HepG2 (cell line): ENCODE measurements around the gene NF2. TPM values are rescaled to one million over a fixed set of nuclear protein-coding genes. Genes with fewer than 3 reads are reported as not detected.

ENCODE experiments used
- AHR ChIP-seq: IDR thresholded peaks from 2 replicates; pipeline ENCODE4 v1.6.1; 2018; ENCODE audit warnings: missing genetic modification reagents, missing compliant biosample characterization
- ATF3 ChIP-seq: sonication (generic); formaldehyde crosslinking; IDR thresholded peaks from 2 replicates; pipeline ENCODE4 v1.4.0; 2020; ENCODE audit warnings: missing genetic modification reagents
- FOXK2 ChIP-seq: fragments of 450-650 bp; IDR thresholded peaks from 2 replicates; pipeline ENCODE4 v1.6.1; 2016
- NFYB ChIP-seq: sonication (generic); formaldehyde crosslinking; IDR thresholded peaks from 2 replicates; pipeline ENCODE4 v1.4.0; 2020; ENCODE audit warnings: missing genetic modification reagents
- NR3C1 ChIP-seq: sonication (generic); formaldehyde crosslinking; IDR thresholded peaks from 2 replicates; pipeline ENCODE4 v1.4.0; 2020; ENCODE audit warnings: missing genetic modification reagents
- PAXIP1 ChIP-seq: sonication (generic); formaldehyde crosslinking; conservative IDR thresholded peaks from 2 replicates; pipeline ENCODE4 v1.4.0; 2020; ENCODE audit warnings: mild to moderate bottlenecking, missing genetic modification reagents, moderate library complexity
- RFX1 ChIP-seq: fragments of 450-650 bp; IDR thresholded peaks from 2 replicates; pipeline ENCODE4 v1.6.1; 2017
- RFX5 ChIP-seq: IDR thresholded peaks from 2 replicates; pipeline ENCODE4 v1.6.1; 2011; ENCODE audit warnings: low read depth, low read length, improper control_type of control experiment
- RNF2 ChIP-seq: fragments of 450-650 bp; conservative IDR thresholded peaks from 2 replicates; pipeline ENCODE4 v1.6.1; 2016; ENCODE audit warnings: low read depth
- SRY ChIP-seq: sonication (generic); formaldehyde crosslinking; IDR thresholded peaks from 2 replicates; pipeline ENCODE4 v1.8.0; 2022; ENCODE audit warnings: mild to moderate bottlenecking, missing genetic modification reagents
- TAF1 ChIP-seq: sonication (generic); formaldehyde crosslinking; IDR thresholded peaks from 2 replicates; pipeline ENCODE4 v1.4.0; 2020; ENCODE audit warnings: missing genetic modification reagents
- ZNF224 ChIP-seq: sonication (generic); formaldehyde crosslinking; IDR thresholded peaks from 2 replicates; pipeline ENCODE4 v1.5.0; 2020; ENCODE audit warnings: mild to moderate bottlenecking, missing genetic modification reagents
- ZNF326 ChIP-seq: sonication (generic); formaldehyde crosslinking; IDR thresholded peaks from 2 replicates; pipeline ENCODE4 v1.4.0; 2020; ENCODE audit warnings: missing genetic modification reagents, borderline replicate concordance
- ZNF552 ChIP-seq: sonication (generic); formaldehyde crosslinking; IDR thresholded peaks from 2 replicates; pipeline ENCODE4 v1.9.0; 2022; ENCODE audit warnings: missing genetic modification reagents, mild to moderate bottlenecking, borderline replicate concordance
- ZNF674 ChIP-seq: sonication (generic); formaldehyde crosslinking; IDR thresholded peaks from 2 replicates; pipeline ENCODE4 v1.5.0; 2020; ENCODE audit warnings: low read depth, mild to moderate bottlenecking, missing genetic modification reagents
- ZSCAN29 ChIP-seq: sonication (generic); formaldehyde crosslinking; conservative IDR thresholded peaks from 2 replicates; pipeline ENCODE4 v1.4.0; 2020; ENCODE audit warnings: mild to moderate bottlenecking, missing genetic modification reagents
- polyA plus RNA-seq, 8 experiments: library from polyadenylated mRNA; depleted of rRNA in 3 of 8; stranded (reverse) in 7 of 8; unstranded in 1 of 8; fragments of >200 nt; fragmentation: Illumina TruSeq in 4 of 8; extraction: Trizol in 4 of 8; gene quantifications; 2 replicates each; pipeline versions ENCODE4 v1.2.1 to v1.2.3, GENCODE V29; 2011 to 2016; ENCODE audit warnings: low read depth in 4 of 8, missing spikeins in 1 of 8, mixed read lengths in 1 of 8; ENCODE audit not compliant: insufficient read depth in 1 of 8
- total RNA-seq, 5 experiments: library from RNA; depleted of rRNA; stranded (reverse); fragments of >200 nt; fragmentation: Illumina TruSeq; extraction: Trizol; gene quantifications; 2 replicates each; pipeline ENCODE4 v1.2.3, GENCODE V29; 2016; ENCODE audit warnings: low read depth in 1 of 5
- TF ChIP-seq, protein P1 (sequence below): sonication (generic); formaldehyde crosslinking; IDR thresholded peaks from 2 replicates; pipeline ENCODE4 v1.4.0; 2020; ENCODE audit warnings: mild to moderate bottlenecking, missing genetic modification reagents
- TF ChIP-seq, protein P2 (sequence below): sonication (generic); formaldehyde crosslinking; IDR thresholded peaks from 2 replicates; pipeline ENCODE4 v1.4.0; 2020; ENCODE audit warnings: mild to moderate bottlenecking, missing genetic modification reagents

NF2 gene
- total and polyA plus RNA-seq, 2 of the 13 experiments (the other 11 are each of a cell fraction or from before 2014, with no cell fraction given): 9.3 to 33.3 TPM

- TF ChIP-seq ZNF552 (CRISPR knock-in tag) (peak; percentile 89), SRY (peak; percentile 14; the same call in 1 of the 2 replicates), ZSCAN29 (peak; percentile 79), ZNF326 (CRISPR knock-in tag) (peak; percentile 17; the same call in 1 of the 2 replicates), AHR (peak; percentile 37; the same call in 1 of the 2 replicates), NR3C1 (CRISPR knock-in tag) (no peak), TAF1 (CRISPR knock-in tag) (peak; percentile 73), NFYB (CRISPR knock-in tag) (0 out of 2 replicates have a peak, but pooled peaks have one; percentile 23), RNF2 (peak; percentile 87), RFX5 (no peak), ATF3 (peak; percentile 40; the same call in 1 of the 2 replicates), ZNF674 (CRISPR knock-in tag) (no peak), PAXIP1 (CRISPR knock-in tag) (peak; percentile 91), FOXK2 (no peak), RFX1 (no peak), ZNF224 (peak; percentile 93)
- TF ChIP-seq, protein P1, sequence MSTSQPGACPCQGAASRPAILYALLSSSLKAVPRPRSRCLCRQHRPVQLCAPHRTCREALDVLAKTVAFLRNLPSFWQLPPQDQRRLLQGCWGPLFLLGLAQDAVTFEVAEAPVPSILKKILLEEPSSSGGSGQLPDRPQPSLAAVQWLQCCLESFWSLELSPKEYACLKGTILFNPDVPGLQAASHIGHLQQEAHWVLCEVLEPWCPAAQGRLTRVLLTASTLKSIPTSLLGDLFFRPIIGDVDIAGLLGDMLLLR (CRISPR knock-in tag): peak; percentile 66; the same call in 1 of the 2 replicates
- TF ChIP-seq, protein P2, sequence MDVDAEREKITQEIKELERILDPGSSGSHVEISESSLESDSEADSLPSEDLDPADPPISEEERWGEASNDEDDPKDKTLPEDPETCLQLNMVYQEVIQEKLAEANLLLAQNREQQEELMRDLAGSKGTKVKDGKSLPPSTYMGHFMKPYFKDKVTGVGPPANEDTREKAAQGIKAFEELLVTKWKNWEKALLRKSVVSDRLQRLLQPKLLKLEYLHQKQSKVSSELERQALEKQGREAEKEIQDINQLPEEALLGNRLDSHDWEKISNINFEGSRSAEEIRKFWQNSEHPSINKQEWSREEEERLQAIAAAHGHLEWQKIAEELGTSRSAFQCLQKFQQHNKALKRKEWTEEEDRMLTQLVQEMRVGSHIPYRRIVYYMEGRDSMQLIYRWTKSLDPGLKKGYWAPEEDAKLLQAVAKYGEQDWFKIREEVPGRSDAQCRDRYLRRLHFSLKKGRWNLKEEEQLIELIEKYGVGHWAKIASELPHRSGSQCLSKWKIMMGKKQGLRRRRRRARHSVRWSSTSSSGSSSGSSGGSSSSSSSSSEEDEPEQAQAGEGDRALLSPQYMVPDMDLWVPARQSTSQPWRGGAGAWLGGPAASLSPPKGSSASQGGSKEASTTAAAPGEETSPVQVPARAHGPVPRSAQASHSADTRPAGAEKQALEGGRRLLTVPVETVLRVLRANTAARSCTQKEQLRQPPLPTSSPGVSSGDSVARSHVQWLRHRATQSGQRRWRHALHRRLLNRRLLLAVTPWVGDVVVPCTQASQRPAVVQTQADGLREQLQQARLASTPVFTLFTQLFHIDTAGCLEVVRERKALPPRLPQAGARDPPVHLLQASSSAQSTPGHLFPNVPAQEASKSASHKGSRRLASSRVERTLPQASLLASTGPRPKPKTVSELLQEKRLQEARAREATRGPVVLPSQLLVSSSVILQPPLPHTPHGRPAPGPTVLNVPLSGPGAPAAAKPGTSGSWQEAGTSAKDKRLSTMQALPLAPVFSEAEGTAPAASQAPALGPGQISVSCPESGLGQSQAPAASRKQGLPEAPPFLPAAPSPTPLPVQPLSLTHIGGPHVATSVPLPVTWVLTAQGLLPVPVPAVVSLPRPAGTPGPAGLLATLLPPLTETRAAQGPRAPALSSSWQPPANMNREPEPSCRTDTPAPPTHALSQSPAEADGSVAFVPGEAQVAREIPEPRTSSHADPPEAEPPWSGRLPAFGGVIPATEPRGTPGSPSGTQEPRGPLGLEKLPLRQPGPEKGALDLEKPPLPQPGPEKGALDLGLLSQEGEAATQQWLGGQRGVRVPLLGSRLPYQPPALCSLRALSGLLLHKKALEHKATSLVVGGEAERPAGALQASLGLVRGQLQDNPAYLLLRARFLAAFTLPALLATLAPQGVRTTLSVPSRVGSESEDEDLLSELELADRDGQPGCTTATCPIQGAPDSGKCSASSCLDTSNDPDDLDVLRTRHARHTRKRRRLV: 0 out of 2 replicates have a peak, but pooled peaks have one; percentile 66
Observed at GRCh38 chr22:29580200-29580810, 23.1 kb upstream of the NF2 start (continued).
